DND-41 (cell line): Measurements from ENCODE around the gene RNF13.

Source experiments
- ATAC-seq: fragments of 200-7000 bp; cut with Tn5 transposase; 3 replicates; pipeline ENCODE4 v1.9.1; 2021; ENCODE audit warnings: low read depth; ENCODE audit not compliant: insufficient read depth
- DNase-seq: peaks from one replicate; pipeline ENCODE4 v3.0.0-alpha.2; 2020
- H2AFZ ChIP-seq: 2 replicates; pipeline ENCODE4 v1.6.0; 2012; ENCODE audit warnings: low read depth, low read length
- H3K27ac ChIP-seq: 2 replicates; pipeline ENCODE4 v1.5.1; 2012; ENCODE audit warnings: low read length, inconsistent platforms
- H3K27me3 ChIP-seq: fragments of 200-600 bp; sonication (generic); 2 replicates; pipeline ENCODE4 v1.6.0; 2012; ENCODE audit warnings: low read length, mild to moderate bottlenecking, inconsistent platforms; ENCODE audit not compliant: insufficient read depth, poor library complexity
- H3K36me3 ChIP-seq: 2 replicates; pipeline ENCODE4 v1.5.1; 2012; ENCODE audit warnings: low read length, inconsistent platforms; ENCODE audit not compliant: insufficient read depth
- H3K4me1 ChIP-seq: 2 replicates; pipeline ENCODE4 v1.5.1; 2012; ENCODE audit warnings: mild to moderate bottlenecking, low read length; ENCODE audit not compliant: insufficient read depth
- H3K4me2 ChIP-seq: 2 replicates; pipeline ENCODE4 v1.6.0; 2012; ENCODE audit warnings: mild to moderate bottlenecking, moderate library complexity, low read length, inconsistent platforms; ENCODE audit not compliant: insufficient read depth
- H3K4me3 ChIP-seq, 2 experiments: fragments of 200-600 bp in 1 of 2; shearing (Covaris generic) in 1 of 2; 2 replicates each; pipeline ENCODE4 v1.5.1; 2012 to 2016; ENCODE audit warnings: inconsistent platforms in 2 of 2, low read length in 2 of 2, mild to moderate bottlenecking in 2 of 2, low read depth in 1 of 2, moderate library complexity in 1 of 2
- H3K79me2 ChIP-seq: 2 replicates; pipeline ENCODE4 v1.6.0; 2012; ENCODE audit warnings: low read length, inconsistent platforms; ENCODE audit not compliant: insufficient read depth
- H3K9ac ChIP-seq: 2 replicates; pipeline ENCODE4 v1.6.0; 2012; ENCODE audit warnings: low read depth, mild to moderate bottlenecking, inconsistent platforms, low read length, moderate library complexity
- H3K9me3 ChIP-seq: 2 replicates; pipeline ENCODE4 v1.5.1; 2012; ENCODE audit warnings: low read length, moderate library complexity, mild to moderate bottlenecking, inconsistent platforms; ENCODE audit not compliant: insufficient read depth, severe bottlenecking
- H4K20me1 ChIP-seq: 2 replicates; pipeline ENCODE4 v1.6.0; 2012; ENCODE audit warnings: low read length; ENCODE audit not compliant: insufficient read depth
- EZH2 ChIP-seq: IDR thresholded peaks from 3 replicates; pipeline ENCODE4 v1.6.1; 2012; ENCODE audit warnings: borderline replicate concordance, low read depth, mild to moderate bottlenecking, moderate library complexity, low read length, inconsistent platforms; ENCODE audit not compliant: severe bottlenecking
- TF ChIP-seq, protein P1 (sequence below): IDR thresholded peaks from 2 replicates; pipeline ENCODE4 v1.5.1; 2012; ENCODE audit warnings: borderline replicate concordance, low read length, moderate library complexity, mild to moderate bottlenecking; ENCODE audit not compliant: poor library complexity, severe bottlenecking; ENCODE audit errors: extremely low read depth

Gene RNF13

DNA sequence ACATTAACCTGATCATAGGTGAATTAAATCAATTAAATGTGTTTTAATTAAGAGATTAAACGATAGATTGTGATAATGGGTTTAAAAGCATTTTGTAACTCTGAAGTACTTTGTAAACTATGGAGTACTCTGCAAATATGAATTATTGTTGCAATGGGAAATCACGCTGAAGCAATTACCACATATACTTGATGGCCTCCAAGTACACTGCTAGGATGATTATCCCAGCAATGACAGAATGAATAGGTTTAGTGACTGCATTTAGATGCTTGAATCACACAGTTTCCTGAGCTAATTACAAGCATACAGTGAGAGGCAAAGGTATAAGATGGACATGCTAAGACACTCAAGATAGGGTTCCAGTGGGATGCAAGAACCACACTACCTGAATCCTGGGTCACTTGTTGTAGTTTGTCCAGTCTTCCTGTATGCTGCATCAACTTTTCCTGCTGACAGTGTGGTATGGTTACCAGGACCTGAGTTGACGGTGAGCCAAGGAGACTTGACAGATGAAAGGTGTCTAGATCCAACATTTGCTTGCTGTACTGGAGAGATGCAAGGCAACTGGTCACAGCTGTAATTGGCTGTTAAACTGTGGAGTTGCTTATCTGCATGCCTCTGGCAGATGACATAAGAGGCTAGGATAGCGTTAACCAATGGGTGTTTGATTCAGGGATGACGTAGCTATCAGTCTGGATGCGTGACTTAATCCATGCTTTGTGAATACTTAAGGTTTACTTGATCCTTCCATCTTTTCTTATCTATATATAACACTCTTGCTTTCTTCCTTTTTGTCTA is 38.0 kb downstream of the RNF13 start:
- H4K20me1 ChIP-seq = peaks cover 13% of the 10 kb centered on the region
- H2AFZ ChIP-seq = no peak overlapping the region
- no peak overlapping the region for H3K27ac ChIP-seq
- ATAC-seq (no peak), DNase-seq (no peak)
- no peaks in the 10 kb centered on the region for H3K27me3 ChIP-seq
- no peak overlapping the region for H3K4me2 ChIP-seq
- peaks cover 33% of the 10 kb centered on the region; the same call in 1 of the 2 replicates for H3K79me2 ChIP-seq
- H3K36me3 ChIP-seq = peaks cover 62% of the 10 kb centered on the region
- no peaks in the 10 kb centered on the region for H3K9me3 ChIP-seq
- H3K4me1 ChIP-seq = no peaks in the 10 kb centered on the region
- H3K4me3 ChIP-seq = no peak overlapping the region
- H3K9ac ChIP-seq = no peak overlapping the region
- TF ChIP-seq, protein P1, sequence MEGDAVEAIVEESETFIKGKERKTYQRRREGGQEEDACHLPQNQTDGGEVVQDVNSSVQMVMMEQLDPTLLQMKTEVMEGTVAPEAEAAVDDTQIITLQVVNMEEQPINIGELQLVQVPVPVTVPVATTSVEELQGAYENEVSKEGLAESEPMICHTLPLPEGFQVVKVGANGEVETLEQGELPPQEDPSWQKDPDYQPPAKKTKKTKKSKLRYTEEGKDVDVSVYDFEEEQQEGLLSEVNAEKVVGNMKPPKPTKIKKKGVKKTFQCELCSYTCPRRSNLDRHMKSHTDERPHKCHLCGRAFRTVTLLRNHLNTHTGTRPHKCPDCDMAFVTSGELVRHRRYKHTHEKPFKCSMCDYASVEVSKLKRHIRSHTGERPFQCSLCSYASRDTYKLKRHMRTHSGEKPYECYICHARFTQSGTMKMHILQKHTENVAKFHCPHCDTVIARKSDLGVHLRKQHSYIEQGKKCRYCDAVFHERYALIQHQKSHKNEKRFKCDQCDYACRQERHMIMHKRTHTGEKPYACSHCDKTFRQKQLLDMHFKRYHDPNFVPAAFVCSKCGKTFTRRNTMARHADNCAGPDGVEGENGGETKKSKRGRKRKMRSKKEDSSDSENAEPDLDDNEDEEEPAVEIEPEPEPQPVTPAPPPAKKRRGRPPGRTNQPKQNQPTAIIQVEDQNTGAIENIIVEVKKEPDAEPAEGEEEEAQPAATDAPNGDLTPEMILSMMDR = no peak
- TF ChIP-seq EZH2 = no peak

DNA sequence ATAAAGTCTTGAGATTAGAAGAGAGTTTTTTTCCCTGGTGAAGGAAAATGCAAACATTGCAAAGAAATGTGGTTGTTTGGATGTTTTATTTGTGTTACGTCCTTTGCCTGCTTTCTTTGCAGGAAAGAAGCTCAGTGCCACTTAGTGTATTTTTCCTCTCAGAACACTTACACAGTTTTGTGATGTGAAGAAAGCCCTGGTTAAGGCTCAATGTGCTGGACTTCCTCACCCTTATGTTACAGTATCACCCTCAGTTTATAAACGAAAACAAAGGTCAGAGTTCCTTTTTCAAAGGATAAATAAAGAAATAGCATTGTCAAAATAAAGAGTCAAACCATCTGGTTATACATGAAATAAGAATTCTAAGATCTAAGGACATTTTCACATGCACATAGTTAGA is 45.9 kb downstream of the RNF13 start:
- Histone ChIP-seq H3K4me1 (no peaks in the 10 kb centered on the region), H3K79me2 (no peaks in the 10 kb centered on the region), H3K9me3 (no peaks in the 10 kb centered on the region), H3K9ac (no peak overlapping the region), H3K4me3 (no peak overlapping the region), H3K4me2 (no peak overlapping the region), H3K36me3 (peaks cover 24% of the 10 kb centered on the region), H3K27ac (no peak overlapping the region), H3K27me3 (no peaks in the 10 kb centered on the region), H2AFZ (no peak overlapping the region), H4K20me1 (no peaks in the 10 kb centered on the region)
- no peak for DNase-seq
- ATAC-seq = no peak
- TF ChIP-seq, protein P1 = no peak
- no peak for TF ChIP-seq EZH2

DNA sequence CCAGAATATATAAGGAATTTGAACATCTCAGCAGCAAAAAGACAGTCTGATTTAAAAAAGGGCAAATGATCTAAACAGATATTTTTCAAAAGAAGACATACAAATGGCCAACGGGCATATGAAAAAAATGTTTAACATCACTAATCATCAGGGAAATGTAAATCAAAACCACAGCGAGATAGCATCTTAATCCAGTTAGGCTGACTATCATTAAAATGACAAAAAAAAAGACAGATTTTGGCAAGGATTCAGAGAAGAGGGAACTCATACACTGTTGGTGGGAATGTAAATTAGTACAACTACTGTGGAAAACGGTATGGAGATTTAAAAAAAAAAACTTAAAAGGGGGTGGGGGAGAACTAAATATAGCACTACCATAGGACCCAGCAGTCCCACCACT is 47.9 kb downstream of the RNF13 start:
- Histone ChIP-seq H2AFZ (no peak overlapping the region), H3K79me2 (no peaks in the 10 kb centered on the region), H3K4me3 (no peak overlapping the region), H4K20me1 (no peaks in the 10 kb centered on the region), H3K9ac (no peak overlapping the region), H3K9me3 (no peaks in the 10 kb centered on the region), H3K4me1 (no peaks in the 10 kb centered on the region), H3K27ac (no peak overlapping the region), H3K4me2 (no peak overlapping the region), H3K36me3 (peaks cover 13% of the 10 kb centered on the region; the same call in 1 of the 2 replicates), H3K27me3 (no peaks in the 10 kb centered on the region)
- ATAC-seq = no peak
- TF ChIP-seq, protein P1 = no peak
- no peak for TF ChIP-seq EZH2
- no peak for DNase-seq

DNA sequence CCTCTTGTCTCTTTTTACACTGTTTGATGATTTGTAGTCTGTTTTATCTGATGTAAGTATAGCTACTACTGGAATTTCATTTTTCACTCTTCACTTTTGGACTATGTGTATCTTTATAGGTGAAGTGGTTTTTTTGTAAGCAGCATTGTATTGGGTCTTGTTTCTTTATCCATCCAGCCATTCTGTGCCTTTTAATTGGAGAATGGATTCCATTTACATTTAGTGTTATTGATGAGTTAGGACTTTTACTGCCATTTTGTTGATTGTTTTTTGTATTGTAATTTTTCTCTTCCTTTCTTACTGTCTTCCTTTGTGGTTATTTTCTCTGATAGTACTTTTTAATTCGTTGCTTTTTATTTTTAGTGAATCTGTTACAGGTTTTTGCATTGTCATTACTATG is 54.5 kb downstream of the RNF13 start:
- H3K79me2 ChIP-seq = peaks cover 6% of the 10 kb centered on the region
- ATAC-seq (no peak), DNase-seq (no peak)
- no peaks in the 10 kb centered on the region for H3K27me3 ChIP-seq
- no peak overlapping the region for H3K9ac ChIP-seq
- H2AFZ ChIP-seq = no peak overlapping the region
- peaks cover 5% of the 10 kb centered on the region for H3K9me3 ChIP-seq
- TF ChIP-seq, protein P1 = no peak
- no peak for TF ChIP-seq EZH2
- H3K4me1 ChIP-seq = no peaks in the 10 kb centered on the region
- no peak overlapping the region for H3K27ac ChIP-seq
- H3K4me2 ChIP-seq = no peak overlapping the region
- H3K36me3 ChIP-seq = peaks cover 14% of the 10 kb centered on the region; the same call in 1 of the 2 replicates
- H4K20me1 ChIP-seq = peaks cover 4% of the 10 kb centered on the region; the same call in 1 of the 2 replicates
- no peak overlapping the region for H3K4me3 ChIP-seq
